Parathyroid adenoma (tissue), 2 donors: ENCODE data around the gene STAMBP.

Experiments
- H2AFZ ChIP-seq: fragments of 300-600 bp; sonication (generic); one replicate; pipeline ENCODE4 v1.7.0; 2017; ENCODE audit warnings: antibody characterized with exemption, mild to moderate bottlenecking
- H3K27ac ChIP-seq: fragments of 300-600 bp; sonication (generic); one replicate; pipeline ENCODE4 v1.7.0; 2017
- H3K27me3 ChIP-seq: fragments of 300-600 bp; sonication (generic); one replicate; pipeline ENCODE4 v1.7.0; 2017; ENCODE audit warnings: low read length; ENCODE audit not compliant: control insufficient read depth, insufficient read depth
- H3K36me3 ChIP-seq: fragments of 300-600 bp; sonication (generic); one replicate; pipeline ENCODE4 v1.7.0; 2017; ENCODE audit warnings: low read length; ENCODE audit not compliant: control insufficient read depth, insufficient read depth
- H3K4me1 ChIP-seq: fragments of 300-600 bp; sonication (generic); one replicate; pipeline ENCODE4 v1.7.0; 2017; ENCODE audit warnings: control low read depth
- H3K4me2 ChIP-seq: fragments of 300-600 bp; sonication (generic); one replicate; pipeline ENCODE4 v1.7.0; 2017; ENCODE audit warnings: low read length
- H3K4me3 ChIP-seq: fragments of 300-600 bp; sonication (generic); one replicate; pipeline ENCODE4 v1.7.0; 2017; ENCODE audit warnings: low read depth, low read length
- H3K79me2 ChIP-seq: fragments of 300-600 bp; sonication (generic); one replicate; pipeline ENCODE4 v1.7.0; 2017; ENCODE audit warnings: control low read depth
- H3K9ac ChIP-seq: fragments of 300-600 bp; sonication (generic); one replicate; pipeline ENCODE4 v1.7.0; 2017; ENCODE audit warnings: mild to moderate bottlenecking
- H3K9me3 ChIP-seq: fragments of 300-600 bp; sonication (generic); one replicate; pipeline ENCODE4 v1.7.0; 2017; ENCODE audit warnings: low read length; ENCODE audit not compliant: control insufficient read depth
- CTCF ChIP-seq: fragments of 300-600 bp; sonication (generic); IDR thresholded peaks from one replicate; pipeline ENCODE4 v1.7.0; 2017; ENCODE audit warnings: antibody characterized with exemption, mild to moderate bottlenecking
- donor health status: primary hyperparathyroidism.

STAMBP gene

DNA sequence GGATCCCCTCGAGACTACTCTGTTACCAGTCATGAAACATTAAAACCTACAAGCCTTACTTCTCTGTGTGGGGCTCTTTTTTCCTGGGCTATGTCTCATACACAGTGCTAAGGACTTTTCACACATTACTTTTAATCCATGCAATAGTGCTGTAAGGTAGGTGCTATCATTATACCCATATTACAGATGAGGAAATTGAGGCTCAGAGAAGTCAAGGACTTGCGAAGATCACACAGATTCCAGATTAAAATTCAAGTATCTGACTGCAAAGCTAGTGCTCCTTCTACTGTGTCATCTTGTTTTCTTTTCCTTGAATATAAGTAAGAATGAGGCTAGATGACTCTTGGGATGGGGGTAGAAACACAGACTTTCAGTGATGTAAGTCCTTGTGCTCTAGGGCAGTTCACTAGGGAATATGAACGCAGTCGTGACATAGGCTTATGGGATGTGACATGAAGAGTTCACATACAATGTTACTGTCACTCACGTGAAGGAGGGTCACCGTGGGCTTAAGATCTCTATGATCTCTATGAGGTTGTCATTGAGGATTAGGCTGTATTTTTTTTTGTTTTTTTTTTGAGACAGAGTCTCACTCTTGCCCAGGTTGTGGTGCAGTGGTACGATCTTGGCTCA is 91.0 kb downstream of the STAMBP start:
- H3K36me3 ChIP-seq, result no peaks in the 10 kb centered on the region
- H3K27me3 ChIP-seq, result no peaks in the 10 kb centered on the region
- no peak for TF ChIP-seq CTCF
- H3K27ac ChIP-seq, result no peak overlapping the region
- no peak overlapping the region for H3K4me3 ChIP-seq
- no peak overlapping the region for H3K4me2 ChIP-seq
- no peaks in the 10 kb centered on the region for H3K4me1 ChIP-seq
- H3K9ac ChIP-seq, result no peak overlapping the region
- H2AFZ ChIP-seq, result no peak overlapping the region
- no peaks in the 10 kb centered on the region for H3K79me2 ChIP-seq
- H3K9me3 ChIP-seq, result no peaks in the 10 kb centered on the region

GRCh38 chr2:73920577-73921545 is 92.1 kb downstream of the STAMBP start:
- peak; percentile 6 for TF ChIP-seq CTCF
- Histone ChIP-seq H3K9me3 (no peaks in the 10 kb centered on the region), H3K9ac (no peak overlapping the region), H2AFZ (no peak overlapping the region), H3K27me3 (no peaks in the 10 kb centered on the region), H3K27ac (no peak overlapping the region), H3K4me2 (no peak overlapping the region), H3K79me2 (no peaks in the 10 kb centered on the region), H3K4me1 (no peaks in the 10 kb centered on the region), H3K36me3 (no peaks in the 10 kb centered on the region), H3K4me3 (no peak overlapping the region)

- H3K27ac ChIP-seq, result no peak overlapping the region
These were observed 92.8 kb downstream of the STAMBP start for GRCh38 chr2:73921581-73921980.

DNA sequence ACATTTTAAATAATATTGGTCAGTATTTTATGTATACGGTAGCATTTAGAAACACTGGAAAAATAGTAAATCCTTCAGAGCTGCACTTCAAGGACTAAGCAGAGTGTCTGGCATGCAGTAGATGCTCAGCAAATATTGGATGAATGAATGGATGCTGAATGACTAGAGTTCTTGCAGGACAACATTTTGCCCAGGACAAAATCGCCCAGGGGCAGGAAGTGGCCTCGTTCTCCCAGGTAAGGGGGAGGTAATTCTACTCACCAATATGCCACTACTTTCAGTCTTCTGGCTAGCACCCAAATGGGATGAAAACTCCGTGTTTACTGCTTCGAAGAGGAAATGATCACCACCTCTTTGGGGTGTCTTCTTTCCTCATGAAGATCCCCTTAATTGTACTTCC is 93.9 kb downstream of the STAMBP start:
- H3K4me1 ChIP-seq, result no peaks in the 10 kb centered on the region
- H3K9ac ChIP-seq, result no peak overlapping the region
- no peak overlapping the region for H3K27ac ChIP-seq
- H3K9me3 ChIP-seq, result no peaks in the 10 kb centered on the region
- H2AFZ ChIP-seq, result no peak overlapping the region
- H3K4me3 ChIP-seq, result no peak overlapping the region
- no peaks in the 10 kb centered on the region for H3K27me3 ChIP-seq
- no peaks in the 10 kb centered on the region for H3K79me2 ChIP-seq
- H3K36me3 ChIP-seq, result no peaks in the 10 kb centered on the region
- no peak for TF ChIP-seq CTCF
- no peak overlapping the region for H3K4me2 ChIP-seq

More at GRCh38 chr2:73921581-73921980, 92.8 kb downstream of the STAMBP start:
- Histone ChIP-seq H3K9me3 (no peaks in the 10 kb centered on the region), H2AFZ (no peak overlapping the region), H3K36me3 (no peaks in the 10 kb centered on the region), H3K27me3 (no peaks in the 10 kb centered on the region), H3K79me2 (no peaks in the 10 kb centered on the region), H3K4me3 (no peak overlapping the region), H3K9ac (no peak overlapping the region), H3K4me1 (no peaks in the 10 kb centered on the region), H3K4me2 (no peak overlapping the region)
- TF ChIP-seq CTCF, result no peak
